WTC11 (cell line): ENCODE measurements around the gene TBC1D24. TPM values are rescaled to one million over a fixed set of nuclear protein-coding genes. Genes with fewer than 3 reads are reported as not detected.

ENCODE experiments used
- AFF4 ChIP-seq: sonication (generic); formaldehyde crosslinking; IDR thresholded peaks from 2 replicates; pipeline ENCODE4 v1.8.1; 2023; ENCODE audit warnings: mild to moderate bottlenecking, missing genetic modification reagents, borderline replicate concordance
- ATF6 ChIP-seq: sonication (generic); formaldehyde crosslinking; IDR thresholded peaks from 2 replicates; pipeline ENCODE4 v1.8.1; 2023; ENCODE audit warnings: mild to moderate bottlenecking, missing genetic modification reagents
- CTCF ChIP-seq: fragments of 200-600 bp; IDR thresholded peaks from 2 replicates; pipeline ENCODE4 v1.8.0; 2022; ENCODE audit warnings: antibody characterized with exemption
- E2F5 ChIP-seq: sonication (generic); formaldehyde crosslinking; IDR thresholded peaks from 2 replicates; pipeline ENCODE4 v1.8.1; 2022; ENCODE audit warnings: mild to moderate bottlenecking, moderate library complexity, missing genetic modification reagents
- NFE2L1 ChIP-seq: sonication (generic); formaldehyde crosslinking; IDR thresholded peaks from 2 replicates; pipeline ENCODE4 v1.8.1; 2023; ENCODE audit warnings: missing genetic modification reagents
- PREB ChIP-seq: sonication (generic); formaldehyde crosslinking; IDR thresholded peaks from 2 replicates; pipeline ENCODE4 v1.8.1; 2022; ENCODE audit warnings: mild to moderate bottlenecking, missing genetic modification reagents, moderate library complexity, borderline replicate concordance
- SP1 ChIP-seq: sonication (generic); formaldehyde crosslinking; conservative IDR thresholded peaks from 2 replicates; pipeline ENCODE4 v1.8.1; 2022; ENCODE audit warnings: missing genetic modification reagents
- TP53 ChIP-seq: sonication (generic); formaldehyde crosslinking; IDR thresholded peaks from 2 replicates; pipeline ENCODE4 v1.8.1; 2023; ENCODE audit warnings: mild to moderate bottlenecking, missing genetic modification reagents
- ZNF121 ChIP-seq: sonication (generic); formaldehyde crosslinking; IDR thresholded peaks from 2 replicates; pipeline ENCODE4 v1.8.0; 2023; ENCODE audit warnings: missing genetic modification reagents
- ZNF138 ChIP-seq: sonication (generic); formaldehyde crosslinking; conservative IDR thresholded peaks from 2 replicates; pipeline ENCODE4 v1.8.1; 2022; ENCODE audit warnings: mild to moderate bottlenecking, moderate library complexity, missing genetic modification reagents
- ZNF232 ChIP-seq: sonication (generic); formaldehyde crosslinking; IDR thresholded peaks from 2 replicates; pipeline ENCODE4 v1.8.0; 2022; ENCODE audit warnings: mild to moderate bottlenecking, missing genetic modification reagents
- ZNF532 ChIP-seq: fragments of 250-450 bp; sonication (Bioruptor Pico); IDR thresholded peaks from 2 replicates; pipeline ENCODE4 v1.9.0; 2021; ENCODE audit warnings: mild to moderate bottlenecking, borderline replicate concordance
- total RNA-seq: library from RNA; stranded (reverse); gene quantifications from 3 replicates; pipeline ENCODE4 v1.2.3, GENCODE V29; 2021
- TF ChIP-seq, protein P1 (sequence below): sonication (generic); formaldehyde crosslinking; IDR thresholded peaks from 2 replicates; pipeline ENCODE4 v1.8.0; 2022; ENCODE audit warnings: missing genetic modification reagents
- TF ChIP-seq, protein P2 (sequence below): sonication (generic); formaldehyde crosslinking; IDR thresholded peaks from 2 replicates; pipeline ENCODE4 v1.8.0; 2023; ENCODE audit warnings: missing genetic modification reagents

TBC1D24 gene
- total RNA-seq, 1 experiment from 2014 or later: 21.0 TPM

GRCh38 chr16:2500918-2501750 lies 26.2 kb downstream of the TBC1D24 start (continued):
- no peak for TF ChIP-seq NFE2L1 (CRISPR knock-in tag)
- TF ChIP-seq SP1 (CRISPR knock-in tag): peak; percentile 33; the same call in 1 of the 2 replicates
- TF ChIP-seq PREB (CRISPR knock-in tag): no peak
- TF ChIP-seq, protein P1, sequence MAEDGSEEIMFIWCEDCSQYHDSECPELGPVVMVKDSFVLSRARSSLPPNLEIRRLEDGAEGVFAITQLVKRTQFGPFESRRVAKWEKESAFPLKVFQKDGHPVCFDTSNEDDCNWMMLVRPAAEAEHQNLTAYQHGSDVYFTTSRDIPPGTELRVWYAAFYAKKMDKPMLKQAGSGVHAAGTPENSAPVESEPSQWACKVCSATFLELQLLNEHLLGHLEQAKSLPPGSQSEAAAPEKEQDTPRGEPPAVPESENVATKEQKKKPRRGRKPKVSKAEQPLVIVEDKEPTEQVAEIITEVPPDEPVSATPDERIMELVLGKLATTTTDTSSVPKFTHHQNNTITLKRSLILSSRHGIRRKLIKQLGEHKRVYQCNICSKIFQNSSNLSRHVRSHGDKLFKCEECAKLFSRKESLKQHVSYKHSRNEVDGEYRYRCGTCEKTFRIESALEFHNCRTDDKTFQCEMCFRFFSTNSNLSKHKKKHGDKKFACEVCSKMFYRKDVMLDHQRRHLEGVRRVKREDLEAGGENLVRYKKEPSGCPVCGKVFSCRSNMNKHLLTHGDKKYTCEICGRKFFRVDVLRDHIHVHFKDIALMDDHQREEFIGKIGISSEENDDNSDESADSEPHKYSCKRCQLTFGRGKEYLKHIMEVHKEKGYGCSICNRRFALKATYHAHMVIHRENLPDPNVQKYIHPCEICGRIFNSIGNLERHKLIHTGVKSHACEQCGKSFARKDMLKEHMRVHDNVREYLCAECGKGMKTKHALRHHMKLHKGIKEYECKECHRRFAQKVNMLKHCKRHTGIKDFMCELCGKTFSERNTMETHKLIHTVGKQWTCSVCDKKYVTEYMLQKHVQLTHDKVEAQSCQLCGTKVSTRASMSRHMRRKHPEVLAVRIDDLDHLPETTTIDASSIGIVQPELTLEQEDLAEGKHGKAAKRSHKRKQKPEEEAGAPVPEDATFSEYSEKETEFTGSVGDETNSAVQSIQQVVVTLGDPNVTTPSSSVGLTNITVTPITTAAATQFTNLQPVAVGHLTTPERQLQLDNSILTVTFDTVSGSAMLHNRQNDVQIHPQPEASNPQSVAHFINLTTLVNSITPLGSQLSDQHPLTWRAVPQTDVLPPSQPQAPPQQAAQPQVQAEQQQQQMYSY (CRISPR knock-in tag): no peak
- TF ChIP-seq, protein P2, sequence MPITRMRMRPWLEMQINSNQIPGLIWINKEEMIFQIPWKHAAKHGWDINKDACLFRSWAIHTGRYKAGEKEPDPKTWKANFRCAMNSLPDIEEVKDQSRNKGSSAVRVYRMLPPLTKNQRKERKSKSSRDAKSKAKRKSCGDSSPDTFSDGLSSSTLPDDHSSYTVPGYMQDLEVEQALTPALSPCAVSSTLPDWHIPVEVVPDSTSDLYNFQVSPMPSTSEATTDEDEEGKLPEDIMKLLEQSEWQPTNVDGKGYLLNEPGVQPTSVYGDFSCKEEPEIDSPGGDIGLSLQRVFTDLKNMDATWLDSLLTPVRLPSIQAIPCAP (CRISPR knock-in tag): no peak
- TF ChIP-seq ZNF232 (CRISPR knock-in tag): no peak
- no peak for TF ChIP-seq TP53 (CRISPR knock-in tag)
- no peak for TF ChIP-seq ZNF121 (CRISPR knock-in tag)
- no peak for TF ChIP-seq ZNF532 (CRISPR knock-in tag)
- no peak for TF ChIP-seq AFF4 (CRISPR knock-in tag)
- TF ChIP-seq E2F5 (CRISPR knock-in tag): no peak
- peak; percentile 94 for TF ChIP-seq CTCF
- TF ChIP-seq ATF6: no peak
- no peak for TF ChIP-seq ZNF138 (CRISPR knock-in tag)
